Stimulated activated CD4-positive, alpha-beta T cell treated with anti-CD3 and anti-CD28 coated beads, Interleukin-15, amount 100 ng/mL, for 24 hours (primary cell): ENCODE results near the gene WASF3.
"Not testable (repeated sequence)": the region's sequence is repeated elsewhere in the genome, so short reads cannot be mapped to it uniquely, and the experiment has no call there.

Experiments used
- DNase-seq: peaks from one replicate; pipeline ENCODE4 v3.0.0-alpha.2; 2020

WASF3 gene

GRCh38 chr13:26591672-26592071, 34.2 kb downstream of the WASF3 start:
- no peak for DNase-seq

- DNase-seq: no peak
These were observed 36.2 kb downstream of the WASF3 start for GRCh38 chr13:26593661-26594060.

- no peak for DNase-seq
These were observed 36.9 kb downstream of the WASF3 start for GRCh38 chr13:26594363-26594762.

- no peak for DNase-seq
These were observed 39.0 kb downstream of the WASF3 start for GRCh38 chr13:26596458-26596857.

DNA sequence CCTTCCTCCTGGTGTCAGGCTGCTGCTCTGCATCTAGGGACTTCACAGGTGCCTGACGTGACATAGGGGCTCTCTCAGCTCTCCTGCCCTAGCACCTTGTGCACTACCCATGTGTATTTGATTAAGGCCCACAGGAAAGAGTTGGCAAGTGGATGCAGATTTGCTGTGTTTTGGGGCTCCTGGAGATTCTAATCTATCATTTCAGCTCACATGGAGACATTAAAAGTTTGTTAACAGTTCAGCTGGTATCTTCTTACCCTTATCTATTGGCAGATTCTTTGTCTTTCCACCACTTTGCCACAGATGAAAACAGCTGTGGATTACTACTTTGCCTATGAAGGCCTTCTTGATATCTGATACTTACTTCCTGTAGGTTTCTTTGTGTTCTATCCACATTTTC, 41.9 kb downstream of the WASF3 start:
- no peak for DNase-seq

DNA sequence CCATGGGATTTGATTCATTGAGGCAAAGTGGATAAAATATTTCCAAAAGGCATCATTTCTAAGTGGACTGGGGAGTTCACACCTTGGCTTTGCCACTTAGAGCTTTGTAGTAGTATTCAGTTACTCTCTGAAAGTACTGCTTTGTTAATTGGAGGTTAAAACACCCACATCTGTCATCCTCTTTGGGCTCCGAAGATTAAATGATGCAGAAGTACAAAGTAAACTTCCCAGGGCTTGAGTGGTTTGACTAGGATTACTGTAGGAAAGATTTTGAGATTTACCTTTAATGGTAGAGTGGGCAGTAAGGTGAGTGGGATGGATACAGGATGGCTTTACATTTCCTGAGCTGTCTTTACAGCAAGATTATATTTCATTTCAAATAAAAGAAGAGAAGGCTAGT, 42.4 kb downstream of the WASF3 start:
- DNase-seq: no peak

- no peak for DNase-seq
These were observed 42.9 kb downstream of the WASF3 start for GRCh38 chr13:26600343-26600742.

DNA sequence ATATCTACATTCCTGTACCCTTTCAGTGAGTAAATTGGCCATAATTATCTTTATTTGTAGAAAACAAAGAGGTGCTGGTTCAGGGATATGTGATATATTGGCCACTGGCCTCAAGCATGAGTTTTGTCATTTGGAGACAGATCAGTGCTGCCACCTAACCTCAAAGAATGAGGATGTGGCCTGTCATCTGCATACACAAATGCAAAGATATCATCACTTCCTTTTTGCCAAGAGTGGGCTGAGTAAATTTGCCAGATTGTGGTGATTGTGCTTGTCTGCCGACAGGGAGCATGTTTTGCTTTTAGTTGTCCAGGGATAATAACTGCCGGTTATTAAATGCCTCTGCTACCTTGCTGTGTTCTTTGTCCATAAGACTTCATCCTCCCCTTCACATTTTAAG, 44.2 kb downstream of the WASF3 start:
- DNase-seq: no peak

DNA sequence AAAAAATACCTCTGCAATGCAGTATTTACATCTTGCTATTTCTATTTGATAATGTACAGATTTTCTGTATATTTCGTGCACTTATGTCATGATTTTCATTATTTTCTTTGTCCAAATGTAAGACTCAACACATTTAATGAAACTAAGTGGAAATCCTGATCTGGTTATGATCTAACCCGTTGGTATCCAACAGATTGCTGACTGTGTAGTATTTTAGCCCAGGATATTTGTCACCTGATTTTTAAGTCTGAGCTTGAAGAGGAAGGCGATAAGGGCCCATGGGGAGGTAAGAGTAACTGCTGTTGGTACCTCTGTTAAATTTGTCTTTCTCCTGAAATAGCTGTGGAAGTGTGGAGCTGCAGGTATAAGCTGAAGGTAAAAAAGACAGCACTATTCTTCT, 45.3 kb downstream of the WASF3 start:
- DNase-seq: no peak

GRCh38 chr13:26604784-26605545, 47.5 kb downstream of the WASF3 start:
- DNase-seq: no peak

GRCh38 chr13:26605845-26606244, 48.4 kb downstream of the WASF3 start:
- no peak for DNase-seq

GRCh38 chr13:26606631-26607030, 49.1 kb downstream of the WASF3 start:
- DNase-seq: no peak

GRCh38 chr13:26614721-26615120, 57.2 kb downstream of the WASF3 start:
- no peak for DNase-seq

- DNase-seq: no peak
These were observed 58.6 kb downstream of the WASF3 start for GRCh38 chr13:26616126-26616525.

DNA sequence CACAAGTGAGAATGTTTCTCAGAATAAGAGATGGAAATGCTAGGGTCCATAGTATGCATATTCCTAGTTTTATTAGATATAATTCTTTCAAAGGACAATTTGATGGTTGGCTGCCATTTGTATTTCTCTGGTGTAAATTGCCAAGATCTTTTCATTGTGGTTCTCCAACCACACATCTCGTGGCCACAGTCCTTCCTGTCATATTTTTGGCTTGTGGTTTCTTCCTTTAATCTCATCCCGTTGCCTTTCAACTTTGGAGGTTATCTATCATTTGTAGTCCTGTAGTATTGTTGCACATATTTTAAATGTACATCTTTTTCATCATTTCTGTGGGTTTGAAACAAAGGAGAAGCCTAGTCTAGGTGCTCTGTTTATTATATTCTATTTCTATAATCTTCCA, 61.2 kb downstream of the WASF3 start:
- DNase-seq: no peak

DNA sequence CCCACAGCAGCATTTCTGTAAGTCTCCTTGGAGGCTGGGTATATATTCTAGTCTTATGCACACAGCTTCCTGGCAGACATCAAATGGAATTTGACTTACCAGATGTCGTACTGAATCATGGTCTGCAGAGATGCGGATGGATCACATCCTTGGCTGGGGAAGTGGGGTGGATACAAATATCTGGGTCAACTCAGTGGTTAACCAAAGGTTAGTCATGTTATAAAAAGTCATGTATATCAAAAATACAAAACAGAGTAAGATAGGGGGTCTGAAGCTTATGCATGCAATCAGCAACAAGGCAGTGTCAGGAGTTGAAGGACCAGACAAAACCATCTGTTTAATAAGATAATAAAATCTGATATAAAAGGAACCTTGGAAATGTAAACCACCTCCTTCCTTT, 61.9 kb downstream of the WASF3 start:
- no peak for DNase-seq

GRCh38 chr13:26621731-26622401, 64.4 kb downstream of the WASF3 start:
- DNase-seq: no peak

DNA sequence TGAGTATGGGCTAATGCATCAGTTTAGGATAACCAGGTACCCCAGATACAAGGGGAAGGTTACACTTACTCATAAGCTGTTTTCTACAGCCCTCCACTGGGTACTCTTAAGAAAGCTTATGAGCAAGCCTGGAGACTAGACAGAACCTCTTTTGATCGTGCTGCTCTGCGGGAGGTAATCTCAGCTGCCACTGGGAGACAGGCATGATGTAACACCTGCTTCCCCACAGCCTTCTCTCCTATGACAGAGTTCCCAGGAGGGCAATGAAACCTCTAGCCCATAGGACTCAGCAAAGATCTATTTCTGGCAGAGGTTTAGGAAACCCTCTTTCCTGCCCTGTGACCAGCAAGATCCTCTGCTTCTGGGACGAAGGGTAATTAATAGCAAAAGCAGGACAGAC, 65.6 kb downstream of the WASF3 start:
- no peak for DNase-seq

DNA sequence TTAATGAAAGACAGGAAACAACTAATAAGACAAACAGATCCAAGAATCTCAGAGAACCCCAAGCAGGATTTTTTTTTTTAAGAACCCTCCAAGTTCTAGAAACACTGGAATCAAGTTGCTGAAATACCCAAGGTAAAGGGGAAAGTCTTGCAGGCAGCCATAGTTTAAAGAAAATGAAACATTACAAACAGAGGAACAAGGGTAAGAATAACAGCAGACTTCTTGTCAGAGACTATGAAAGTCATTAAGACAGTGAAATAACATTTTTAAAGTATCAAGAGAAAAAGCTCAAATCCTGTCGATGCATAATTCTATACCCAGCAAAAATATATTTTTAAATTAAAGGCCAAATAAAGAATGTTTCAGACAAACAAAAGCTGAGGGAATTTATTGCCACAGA, 67.1 kb downstream of the WASF3 start:
- no peak for DNase-seq

DNA sequence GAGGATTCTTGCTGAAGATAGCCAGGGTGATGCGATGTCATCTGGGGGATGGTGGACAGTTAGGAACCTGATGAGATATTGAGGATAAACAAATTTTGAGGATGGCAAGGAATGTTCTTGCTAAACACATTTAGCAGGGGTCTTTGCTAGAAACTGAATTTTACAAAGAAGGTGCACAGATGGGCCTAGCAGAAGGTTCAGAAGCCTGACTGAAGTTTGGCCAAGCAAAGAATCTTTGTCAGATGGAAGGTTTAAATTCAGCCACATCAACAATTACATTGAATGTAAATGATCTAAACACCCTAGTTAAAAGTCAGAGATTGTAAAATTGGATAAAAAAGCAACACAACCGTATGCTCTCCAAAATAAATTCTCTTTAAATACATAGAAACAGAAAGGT, 68.8 kb downstream of the WASF3 start:
- no peak for DNase-seq

GRCh38 chr13:26628706-26629105, 71.2 kb downstream of the WASF3 start:
- DNase-seq: no peak

DNA sequence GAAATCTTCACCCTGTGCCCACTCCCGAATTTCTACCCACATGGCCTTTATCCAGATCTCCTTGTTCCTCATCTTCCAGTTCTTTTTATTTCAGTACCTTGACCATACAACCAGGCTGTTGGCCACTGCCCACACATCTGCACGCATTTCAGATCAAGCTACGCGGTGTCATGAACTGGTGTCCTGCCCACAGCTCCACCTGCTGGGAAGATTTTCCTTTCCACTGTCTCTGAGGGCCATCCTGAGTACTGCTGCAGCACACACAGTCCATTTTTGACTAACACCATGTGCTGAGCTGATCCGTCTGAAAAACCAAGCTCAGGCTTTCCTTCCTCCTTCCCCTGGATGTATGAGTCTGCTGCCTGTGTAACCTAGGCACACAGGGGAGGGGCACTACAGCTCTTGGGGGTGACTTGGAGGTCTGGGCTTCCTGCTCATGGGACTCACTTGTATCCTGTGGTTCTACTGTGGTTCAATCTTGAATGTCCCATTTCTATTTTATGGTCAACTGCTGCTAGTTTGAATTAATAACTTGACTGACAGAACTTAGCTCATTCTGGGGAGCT, 71.9 kb downstream of the WASF3 start:
- no peak for DNase-seq

GRCh38 chr13:26635634-26636033, 78.2 kb downstream of the WASF3 start:
- DNase-seq: not testable (repeated sequence)

DNA sequence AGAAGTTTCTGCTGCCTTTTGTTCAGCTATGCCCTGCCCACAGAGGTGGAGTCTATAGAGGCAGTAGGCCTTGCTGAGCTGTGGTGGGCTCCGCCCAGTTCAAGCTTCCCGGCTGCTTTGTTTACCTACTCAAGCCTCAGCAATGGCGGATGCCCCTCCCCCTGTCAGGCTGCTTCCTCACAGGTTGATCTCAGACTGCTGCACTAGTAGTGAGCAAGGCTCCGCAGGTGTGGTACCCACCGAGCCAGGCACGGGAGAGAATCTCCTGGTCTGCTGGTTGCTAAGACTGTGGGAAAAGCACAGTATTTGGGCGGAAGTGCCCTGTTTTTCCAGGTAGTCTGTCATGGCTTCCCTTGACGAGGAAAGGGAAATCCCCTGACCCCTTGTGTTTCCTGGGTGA, 78.6 kb downstream of the WASF3 start:
- DNase-seq: not testable (repeated sequence)
